ENCODE measurements around the gene SH3RF1.

Gene SH3RF1

GRCh38 chr4:169275180-169275579 lies 4.4 kb upstream of the SH3RF1 start:
- DNase-seq (ENCODE audit: low read depth in 3 of 3), result no peak

GRCh38 chr4:169274033-169274432 lies 3.3 kb upstream of the SH3RF1 start:
- no peak for DNase-seq (ENCODE audit: low read depth in 3 of 3)

GRCh38 chr4:169272265-169272886 lies 1.6 kb upstream of the SH3RF1 start:
- no peak for DNase-seq (ENCODE audit: low read depth in 3 of 3)

GRCh38 chr4:169271692-169272007 lies 894 bp upstream of the SH3RF1 start:
- no peak for DNase-seq (ENCODE audit: low read depth in 3 of 3)

- peak in 1 of 3 donors; percentile 9 for DNase-seq (ENCODE audit: low read depth in 3 of 3)
Measured at GRCh38 chr4:169269916-169270809, 593 bp downstream of the SH3RF1 start.

GRCh38 chr4:169268951-169269760 lies 1.6 kb downstream of the SH3RF1 start:
- DNase-seq (ENCODE audit: low read depth in 3 of 3), result no peak

- no peak for DNase-seq (ENCODE audit: low read depth in 3 of 3)
Measured at GRCh38 chr4:169267070-169267469, 3.7 kb downstream of the SH3RF1 start.

GRCh38 chr4:169266661-169267060 lies 4.1 kb downstream of the SH3RF1 start:
- DNase-seq (ENCODE audit: low read depth in 3 of 3), result no peak

- no peak for DNase-seq (ENCODE audit: low read depth in 3 of 3)
Measured at GRCh38 chr4:169266081-169266480, 4.7 kb downstream of the SH3RF1 start.

GRCh38 chr4:169263791-169264392 lies 6.9 kb downstream of the SH3RF1 start:
- DNase-seq (ENCODE audit: low read depth in 3 of 3), result no peak

- no peak for DNase-seq (ENCODE audit: low read depth in 3 of 3)
Measured at GRCh38 chr4:169260217-169260866, 10.4 kb downstream of the SH3RF1 start.

- DNase-seq (ENCODE audit: low read depth in 3 of 3), result no peak
Measured at GRCh38 chr4:169259271-169259670, 11.5 kb downstream of the SH3RF1 start.

- DNase-seq (ENCODE audit: low read depth in 3 of 3), result no peak
Measured at GRCh38 chr4:169258141-169258540, 12.6 kb downstream of the SH3RF1 start.

GRCh38 chr4:169256856-169257761 lies 13.6 kb downstream of the SH3RF1 start:
- no peak for DNase-seq (ENCODE audit: low read depth in 3 of 3)

GRCh38 chr4:169256101-169256612 lies 14.6 kb downstream of the SH3RF1 start:
- DNase-seq (ENCODE audit: low read depth in 3 of 3), result no peak

GRCh38 chr4:169254546-169254983 lies 16.2 kb downstream of the SH3RF1 start:
- no peak for DNase-seq (ENCODE audit: low read depth in 3 of 3)

- no peak for DNase-seq (ENCODE audit: low read depth in 3 of 3)
Measured at GRCh38 chr4:169253904-169254303, 16.9 kb downstream of the SH3RF1 start.

- DNase-seq (ENCODE audit: low read depth in 3 of 3), result no peak
Measured at GRCh38 chr4:169253113-169253671, 17.6 kb downstream of the SH3RF1 start.

- no peak for DNase-seq (ENCODE audit: low read depth in 3 of 3)
Measured at GRCh38 chr4:169252339-169253112, 18.2 kb downstream of the SH3RF1 start.

Measured in stimulated activated CD4-positive, alpha-beta T cell treated with anti-CD3 and anti-CD28 coated beads, TNF-alpha, amount 100 ng/mL, for 48 hours (primary cell).